HG02610 (cell line): Measurements from ENCODE around the gene STXBP5.

ENCODE experiments used
- ATAC-seq: cut with Tn5 transposase; IDR thresholded peaks from one replicate; pipeline ENCODE4 v1.9.1; 2021; ENCODE audit warnings: mild to moderate bottlenecking, moderate library complexity; ENCODE audit not compliant: unreplicated experiment

Gene STXBP5

DNA sequence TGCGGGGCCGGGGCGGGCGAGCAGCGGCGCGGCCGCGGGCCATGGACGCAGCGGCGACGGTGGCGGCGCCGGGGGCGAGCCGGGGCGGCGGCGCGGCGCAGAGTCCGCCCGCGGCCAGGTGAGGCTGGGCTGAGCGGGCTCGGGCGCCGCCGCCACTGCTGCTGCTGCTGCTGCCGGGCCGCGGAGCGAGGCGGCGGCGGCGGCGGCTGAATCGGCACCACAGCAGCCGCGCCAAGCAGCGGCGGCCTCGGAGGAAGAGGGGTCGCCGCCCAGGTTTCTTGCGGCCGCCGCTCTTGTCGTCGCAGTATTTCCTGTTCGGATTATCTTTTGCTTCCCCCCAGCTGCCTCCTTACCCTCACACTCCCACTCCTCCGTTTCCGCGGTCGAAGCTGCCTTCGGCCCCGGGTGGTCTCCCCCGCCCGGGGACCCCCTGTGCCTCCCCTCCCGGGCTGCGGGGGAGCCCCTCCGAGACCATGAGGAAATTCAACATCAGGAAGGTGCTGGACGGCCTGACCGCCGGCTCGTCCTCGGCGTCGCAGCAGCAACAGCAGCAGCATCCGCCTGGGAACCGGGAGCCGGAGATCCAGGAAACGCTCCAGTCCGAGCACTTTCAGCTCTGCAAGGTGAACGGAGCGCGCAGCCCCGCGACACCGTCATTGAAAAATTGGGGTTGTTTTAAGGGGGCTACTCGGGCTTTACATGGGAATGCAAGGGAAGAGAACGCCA lies at the start of gene STXBP5:
Gene STXBP5 (plus strand): TSS at position 358 of the 726 bp plus-strand sequence. CDS start 116 bp downstream, at position 474.
- ATAC-seq = peak; percentile 25

DNA sequence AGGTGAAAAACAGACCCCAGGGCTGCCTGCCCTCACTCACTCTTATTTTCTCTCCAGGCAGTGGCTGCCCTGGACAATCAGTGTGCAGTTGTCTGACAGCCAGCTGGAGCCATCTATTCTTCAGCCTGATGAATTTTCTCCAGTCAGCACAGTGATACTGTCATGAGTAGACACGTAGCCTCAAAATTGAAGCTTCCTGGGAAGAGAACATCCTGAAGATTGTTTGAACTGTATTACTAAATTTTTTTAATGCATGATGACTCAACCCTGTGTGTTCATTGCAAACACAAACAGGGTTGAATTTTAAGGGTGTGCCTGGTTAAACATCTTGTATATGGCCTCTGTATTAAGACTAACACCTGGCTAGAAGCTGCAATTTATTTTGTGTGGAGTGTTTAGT lies 49.8 kb upstream of the STXBP5 start:
- no peak for ATAC-seq

DNA sequence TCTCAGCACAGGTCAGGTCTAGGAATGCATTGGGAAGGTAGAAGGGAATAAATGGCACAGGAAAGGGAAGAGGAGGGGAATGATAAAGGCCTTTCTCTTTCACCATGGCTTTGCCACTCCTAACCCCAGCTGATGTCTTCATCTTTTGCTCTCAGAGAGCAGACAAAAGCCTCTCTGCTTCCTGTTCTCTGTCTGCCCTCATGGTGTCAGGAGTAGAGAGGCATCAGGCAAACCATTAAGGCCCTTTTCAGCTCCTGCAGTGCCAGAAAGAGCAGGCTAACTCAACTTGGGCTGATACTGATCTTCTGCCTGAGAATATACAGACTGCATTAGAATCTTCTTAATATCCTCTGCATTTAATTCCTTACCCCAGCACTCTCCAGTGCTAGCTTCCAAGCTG lies 48.0 kb upstream of the STXBP5 start:
- ATAC-seq = no peak

DNA sequence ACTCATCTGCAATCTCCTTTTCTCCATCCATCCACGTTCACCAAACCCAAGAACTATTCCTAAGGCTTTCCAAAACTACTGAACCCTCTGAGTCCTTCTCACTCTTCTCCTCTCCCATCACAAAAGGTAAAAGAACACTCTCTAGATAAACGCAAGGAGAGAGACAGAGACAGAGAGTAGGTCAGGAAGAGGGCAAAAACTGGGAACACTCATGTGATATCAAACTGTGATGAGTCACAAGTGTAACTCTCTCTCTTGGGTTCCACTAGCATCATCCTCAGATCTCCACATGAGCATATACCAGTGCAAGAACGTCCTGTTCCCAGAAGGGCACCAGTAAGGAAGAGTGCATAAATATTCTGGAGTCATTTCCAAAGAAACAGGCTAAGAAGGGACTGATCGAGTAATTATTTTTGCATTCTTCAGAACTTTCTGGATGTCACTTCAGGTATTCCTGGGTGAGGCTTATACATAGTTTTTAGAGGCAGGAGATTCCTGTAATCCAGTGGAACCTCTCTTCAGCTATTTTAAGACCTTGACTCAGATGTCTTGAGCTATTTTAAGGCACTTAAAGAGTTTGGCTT lies 47.3 kb upstream of the STXBP5 start:
- ATAC-seq = no peak

DNA sequence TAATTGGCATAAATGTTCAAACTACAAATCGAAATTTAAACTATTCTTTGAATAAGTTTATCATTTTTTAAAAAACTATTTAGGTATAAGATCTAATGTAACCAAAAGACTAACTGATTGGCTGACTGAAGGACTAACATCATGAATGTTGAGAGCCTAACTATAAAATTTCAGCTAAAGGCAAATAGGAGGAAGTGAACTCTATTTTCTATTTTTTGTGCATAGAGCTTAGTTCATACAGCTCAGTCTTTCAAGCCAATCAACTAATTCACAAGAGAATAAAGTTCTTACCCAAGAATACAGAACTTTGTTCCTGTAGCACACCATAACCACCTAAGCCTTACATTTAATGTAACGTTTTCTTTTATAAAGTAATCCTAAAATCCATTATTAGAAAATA lies 46.3 kb upstream of the STXBP5 start:
- no peak for ATAC-seq

DNA sequence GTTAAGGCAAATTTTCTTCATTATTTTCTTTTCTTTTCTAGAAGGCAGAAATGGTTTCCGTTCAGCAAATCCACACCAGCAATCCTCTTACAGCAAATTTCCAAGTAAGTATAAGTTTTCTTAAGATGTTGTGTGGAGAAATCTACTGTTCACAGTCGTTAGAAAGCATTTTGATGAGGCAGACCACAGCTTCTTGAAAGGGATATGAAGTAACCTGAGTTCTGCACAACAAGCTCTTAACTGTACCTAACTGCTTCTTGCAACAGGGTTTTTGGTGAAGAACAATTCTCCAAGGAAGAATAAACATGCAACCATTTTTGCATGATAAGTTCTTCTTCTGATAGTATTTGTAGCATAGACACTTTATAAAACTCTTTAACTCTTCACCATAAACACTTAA lies 45.3 kb upstream of the STXBP5 start:
- ATAC-seq = no peak

DNA sequence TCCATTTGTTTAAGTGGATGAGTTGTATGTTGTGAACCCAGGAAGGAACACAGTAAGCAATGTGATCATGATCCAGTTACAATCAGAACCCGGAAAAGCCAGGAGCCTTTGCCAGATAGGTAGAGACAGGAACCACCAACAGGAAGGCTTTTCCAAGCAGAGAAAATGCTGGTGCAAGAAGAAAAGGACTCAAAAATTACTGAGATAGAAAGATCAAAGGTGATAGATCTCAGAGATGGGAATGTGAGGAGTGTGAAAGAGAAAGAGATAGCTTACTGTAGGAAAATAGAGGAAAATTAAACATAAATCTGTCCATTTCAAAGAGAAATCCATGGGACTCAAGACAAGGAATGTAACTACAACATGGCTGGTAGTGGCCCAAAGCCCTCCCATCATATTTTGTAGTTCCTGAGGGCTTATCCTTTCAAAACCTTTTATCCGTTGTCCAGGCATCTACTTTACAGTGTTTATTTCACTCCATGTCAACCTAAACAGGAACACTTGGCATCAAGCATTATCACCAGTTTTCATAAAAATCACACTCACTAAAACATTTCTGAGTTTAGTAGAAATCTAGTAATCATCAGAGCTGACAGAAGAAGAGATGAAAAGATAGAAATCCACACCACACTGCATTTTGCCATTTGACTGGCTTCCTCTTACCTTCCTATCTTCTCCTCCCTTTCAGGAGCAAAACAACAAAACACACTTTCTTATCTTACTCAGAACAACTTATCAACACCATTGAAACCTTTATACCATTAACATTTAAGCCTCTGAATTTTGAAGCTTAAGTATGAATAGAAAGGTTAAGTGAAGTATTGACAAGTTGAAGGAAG lies 44.5 kb upstream of the STXBP5 start:
- ATAC-seq = no peak

DNA sequence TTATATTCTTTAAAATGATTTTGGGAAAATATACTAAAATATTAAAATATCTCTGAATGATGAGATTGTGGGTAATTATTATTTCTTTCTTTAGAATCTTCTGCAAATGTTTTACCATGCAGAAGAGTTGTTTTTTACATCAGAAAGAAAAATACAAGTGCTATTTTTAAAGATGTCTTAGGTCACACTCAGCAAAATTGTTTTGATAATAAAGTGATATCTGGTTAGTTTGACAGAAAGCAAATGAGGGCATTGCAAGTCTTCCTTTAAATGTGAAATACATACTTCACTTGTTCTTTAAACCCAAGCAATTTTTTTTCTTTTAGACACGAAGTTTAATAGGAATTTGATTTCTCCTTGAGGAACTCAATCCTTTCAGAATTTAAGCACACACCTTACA lies 43.6 kb upstream of the STXBP5 start:
- no peak for ATAC-seq

DNA sequence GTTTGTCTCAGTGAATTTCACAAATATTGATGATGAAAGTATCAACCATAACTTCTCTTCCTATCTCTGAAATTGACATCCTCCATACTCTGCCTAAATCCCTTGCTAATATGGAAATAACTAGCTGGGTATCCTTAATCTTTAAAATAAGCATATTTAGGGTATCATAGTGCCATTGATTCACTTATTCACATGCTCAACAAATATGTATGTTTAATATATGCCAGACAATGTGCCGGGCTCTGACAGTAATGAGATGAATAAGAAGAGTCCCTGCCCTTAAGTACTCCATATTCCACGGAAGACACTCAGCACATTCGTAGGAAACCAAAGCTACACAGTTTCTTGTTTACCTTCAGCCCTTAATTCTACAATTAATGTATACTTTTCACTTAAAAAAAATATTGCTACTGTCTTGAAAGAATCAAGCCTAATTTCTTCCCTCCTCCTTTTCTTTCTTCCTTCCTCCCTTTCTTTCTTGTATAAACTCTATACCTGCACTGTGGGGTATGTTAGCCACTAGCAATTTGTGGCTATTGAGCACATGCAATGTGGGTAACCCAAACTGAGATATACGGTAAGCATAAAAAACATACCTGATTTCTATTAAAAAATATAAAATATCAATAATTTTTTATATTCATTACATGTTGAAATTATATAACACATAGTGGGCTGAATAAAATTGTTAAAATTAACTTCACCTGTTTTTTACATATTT lies 42.8 kb upstream of the STXBP5 start:
- ATAC-seq = no peak

DNA sequence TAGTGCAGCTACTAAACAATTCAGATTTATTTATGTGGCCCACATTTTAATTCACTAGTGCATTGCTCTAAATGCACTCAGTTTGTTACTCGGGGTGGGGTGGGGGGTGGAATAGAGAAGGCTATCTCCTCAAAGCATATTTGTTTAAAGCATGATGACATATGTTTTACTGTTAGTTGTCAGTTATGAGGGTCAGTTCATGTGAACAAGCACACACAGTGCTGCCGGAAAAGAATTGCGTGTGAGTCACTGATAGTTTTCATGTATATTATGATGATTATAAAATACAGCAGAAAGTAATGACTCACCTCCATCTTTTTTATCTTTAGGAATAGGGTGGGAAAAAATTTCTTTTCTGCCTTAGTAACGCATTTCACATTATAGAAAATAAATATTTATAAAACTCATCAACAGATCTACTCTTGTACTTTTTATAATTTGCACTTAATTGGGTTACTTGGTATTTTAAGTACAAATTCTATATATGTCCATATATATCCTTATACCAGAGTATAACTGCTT lies 42.2 kb upstream of the STXBP5 start:
- no peak for ATAC-seq

DNA sequence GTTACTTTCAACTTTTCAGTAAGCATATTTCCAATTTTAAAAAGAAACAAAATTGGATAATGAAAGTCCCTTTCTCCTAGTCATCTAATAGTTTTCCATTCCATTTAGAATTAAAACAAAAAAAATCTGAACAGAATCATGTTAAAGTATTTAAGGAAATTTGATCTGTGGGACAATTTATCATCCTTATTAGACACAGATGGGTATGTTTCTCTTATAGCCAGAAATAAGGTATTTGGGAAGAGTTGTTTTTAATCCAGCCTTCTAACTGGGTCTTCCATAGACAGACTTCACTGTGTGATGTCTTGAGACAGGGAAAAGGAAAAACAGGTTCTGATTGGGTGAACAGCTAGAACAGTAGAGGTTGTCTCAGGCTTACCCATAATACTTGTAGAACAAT lies 39.5 kb upstream of the STXBP5 start:
- no peak for ATAC-seq

DNA sequence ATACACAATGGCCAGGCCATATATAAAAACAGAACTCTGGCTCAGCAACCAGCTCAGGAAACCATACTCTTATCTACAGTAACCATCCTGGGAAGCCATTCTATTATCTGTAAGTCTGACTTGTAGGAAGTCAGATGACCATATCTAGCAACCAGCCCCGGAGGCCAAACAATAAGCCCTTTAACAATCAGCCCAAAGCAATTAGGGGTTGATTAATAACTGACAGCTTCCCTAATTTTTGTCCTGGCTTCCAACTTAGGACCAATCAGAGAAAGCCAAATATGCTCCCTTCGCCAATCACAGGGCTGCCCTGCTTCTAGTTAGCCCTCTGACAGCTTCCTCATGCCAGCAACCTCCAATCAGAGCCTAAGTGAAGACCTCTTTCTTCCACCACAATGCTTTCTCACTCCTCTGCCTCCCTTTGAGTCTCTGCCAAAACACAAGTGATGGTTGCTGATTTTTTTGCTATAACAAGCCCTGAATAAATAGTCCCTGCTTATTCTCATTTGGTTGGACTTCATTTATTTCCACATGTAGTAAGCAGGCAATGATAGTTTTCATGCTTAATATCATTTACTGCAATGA lies 37.8 kb upstream of the STXBP5 start:
- no peak for ATAC-seq

DNA sequence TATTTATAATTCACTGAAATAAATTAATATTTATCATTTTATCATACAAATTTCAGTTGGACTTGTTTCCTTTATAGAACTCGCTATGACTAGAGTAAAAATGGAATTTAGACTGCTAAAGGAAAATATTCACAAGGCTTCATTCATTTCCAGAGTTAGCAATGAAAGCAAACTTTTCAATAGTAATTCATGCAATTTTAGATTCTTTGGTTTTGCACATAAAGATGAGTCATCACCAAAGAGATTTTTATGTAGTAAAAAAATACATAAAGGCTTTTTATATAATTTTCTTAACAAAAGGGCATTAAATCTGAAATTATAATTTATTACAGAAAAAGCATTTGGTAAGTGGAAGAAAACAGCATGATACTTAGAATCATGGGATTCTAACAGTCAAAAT lies 37.2 kb upstream of the STXBP5 start:
- ATAC-seq = no peak

DNA sequence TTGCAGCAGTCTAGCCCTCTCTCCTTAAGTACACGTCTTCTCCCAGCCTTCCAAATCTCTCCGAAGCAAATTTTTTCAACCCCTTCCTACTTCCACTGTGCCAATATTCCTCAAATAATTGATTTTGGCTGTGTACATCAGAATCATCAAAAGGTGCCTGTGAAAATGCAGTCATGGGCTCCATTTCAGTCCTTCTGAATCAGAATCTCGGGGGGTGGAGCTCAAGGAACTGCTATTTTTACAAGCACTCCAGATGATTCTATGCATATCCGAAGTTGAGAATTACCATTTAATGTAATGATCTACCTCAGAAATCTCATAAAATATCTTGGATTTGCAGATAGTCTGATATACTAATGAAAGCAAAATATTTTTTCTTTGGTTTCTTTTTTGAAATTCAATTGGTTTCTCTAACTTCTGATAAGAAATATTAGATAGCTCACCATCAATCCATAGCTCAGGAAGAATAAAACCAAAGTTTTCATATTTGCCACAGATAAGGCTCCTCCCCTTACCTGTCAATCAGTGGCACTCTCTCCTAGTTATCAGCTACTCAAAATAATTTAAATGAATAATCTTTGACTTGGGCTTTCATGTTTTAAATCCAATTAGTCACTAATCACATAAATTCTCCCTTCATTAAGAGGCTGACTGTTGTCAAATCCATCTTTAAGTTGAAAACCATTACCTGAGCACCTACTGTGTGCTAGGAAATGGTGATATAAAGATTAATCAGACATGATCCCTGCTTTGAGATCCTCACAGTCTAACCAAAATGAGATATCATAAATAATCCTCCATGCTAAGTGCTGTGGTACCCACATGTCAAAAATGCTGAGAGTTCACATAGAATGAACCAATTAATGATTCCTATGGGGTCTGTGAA lies 36.4 kb upstream of the STXBP5 start:
- ATAC-seq = no peak

DNA sequence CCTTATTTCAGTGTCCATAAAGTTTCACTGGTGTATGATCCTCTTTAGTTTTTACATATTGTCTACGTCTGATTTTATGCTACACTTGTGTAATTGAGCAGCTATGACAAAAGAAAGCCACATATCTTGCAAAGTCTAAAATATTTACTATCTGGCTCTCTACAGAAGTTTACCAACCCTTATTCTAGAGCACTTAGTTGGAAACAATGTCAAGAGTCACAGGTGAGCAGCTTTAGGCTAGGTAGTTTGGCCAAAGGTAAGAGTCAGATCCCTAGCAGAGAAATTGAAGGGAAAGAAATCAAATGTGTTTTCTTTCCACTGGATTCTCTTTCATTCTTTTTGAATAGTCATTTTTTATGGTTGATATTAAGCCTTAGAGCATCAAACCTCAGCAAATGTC lies 34.7 kb upstream of the STXBP5 start:
- ATAC-seq = no peak

DNA sequence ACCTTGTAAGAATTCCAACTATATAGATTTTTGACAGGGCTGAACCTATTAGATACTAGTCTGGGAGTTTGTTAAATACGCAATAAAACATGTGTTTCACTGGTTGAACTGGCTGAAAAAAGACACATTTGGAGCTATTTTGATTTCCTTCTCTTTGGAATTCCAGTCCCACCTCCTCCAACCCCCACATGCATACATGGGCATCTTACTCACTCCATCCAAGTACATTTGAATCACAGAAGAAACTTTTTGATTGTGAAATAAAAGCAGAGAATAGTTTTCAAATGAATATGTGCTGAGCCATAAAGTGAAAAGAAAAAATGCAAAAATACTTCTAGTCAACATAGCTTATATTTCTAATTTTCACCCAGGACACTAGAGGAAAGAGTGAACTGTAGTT lies 33.9 kb upstream of the STXBP5 start:
- ATAC-seq = no peak

DNA sequence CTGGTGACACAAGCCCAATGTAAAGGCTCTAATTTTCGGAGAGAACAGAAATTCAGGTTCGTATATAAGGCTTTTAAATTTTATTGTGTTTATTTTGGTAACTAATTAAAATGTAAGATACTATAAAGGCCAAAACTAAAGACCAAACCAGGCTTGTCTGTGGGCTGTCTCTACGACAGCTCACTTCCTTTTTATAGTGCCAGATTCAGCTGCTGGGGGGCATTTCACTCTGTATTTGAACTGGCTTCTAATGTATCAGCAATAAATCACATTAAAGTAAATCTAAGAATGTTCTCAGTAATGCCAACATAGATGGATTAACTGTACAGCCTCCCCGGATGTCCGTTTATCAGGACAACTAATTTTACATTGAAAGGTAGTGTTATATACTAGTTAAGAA lies 31.1 kb upstream of the STXBP5 start:
- no peak for ATAC-seq

DNA sequence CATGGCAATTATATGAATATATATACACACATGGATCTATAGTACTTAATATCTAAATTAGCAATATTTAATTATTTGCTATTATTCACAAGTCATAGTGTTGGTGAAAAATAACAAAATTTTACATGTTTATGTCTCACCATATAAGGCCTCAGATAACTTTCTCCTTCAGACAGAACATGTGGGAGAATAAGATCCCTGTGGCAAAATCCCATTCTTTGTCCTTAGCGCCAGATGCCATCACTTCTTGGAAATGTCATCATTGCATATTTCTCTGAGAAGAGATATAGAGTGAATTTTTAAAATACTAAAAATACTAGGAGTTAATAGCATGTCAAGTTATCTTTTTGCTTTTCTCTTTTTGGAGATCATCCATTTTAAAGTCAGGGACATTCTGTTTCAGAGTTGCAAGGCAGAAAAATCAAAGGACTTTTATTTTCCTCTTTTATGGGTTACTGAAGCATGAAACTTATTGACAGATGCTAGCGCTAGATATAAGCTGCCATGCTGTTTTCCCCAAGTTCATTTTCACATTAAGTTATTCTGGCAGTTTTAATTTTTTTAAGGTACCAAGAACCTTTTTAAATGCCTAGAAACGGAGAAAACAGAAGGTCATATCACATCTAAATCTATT lies 30.4 kb upstream of the STXBP5 start:
- no peak for ATAC-seq

DNA sequence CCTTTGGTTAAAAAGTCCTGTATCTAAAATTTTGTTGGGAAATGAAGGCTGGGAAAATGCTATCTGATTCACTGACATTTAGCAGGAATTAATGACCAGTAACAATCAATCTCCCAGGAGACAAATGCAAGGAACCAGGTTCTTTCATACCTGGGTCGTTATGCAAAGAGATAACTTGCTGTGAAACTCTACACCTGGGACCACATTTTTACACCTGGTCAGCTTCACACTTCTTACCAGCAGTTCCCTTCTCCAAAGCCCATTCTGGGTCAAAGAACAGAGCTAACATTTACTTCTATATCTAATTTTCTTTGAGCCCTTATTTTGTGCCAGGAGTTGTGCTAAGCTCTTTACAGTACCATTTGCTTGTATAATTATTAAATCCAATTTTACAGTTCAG lies 27.4 kb upstream of the STXBP5 start:
- ATAC-seq = no peak
